Measurements from ENCODE around the gene ZNF521. TPM values are rescaled to one million over a fixed set of nuclear protein-coding genes. Genes with fewer than 3 reads are reported as not detected.

Gene ZNF521
- total and polyA plus RNA-seq, 9 donors: 24.3 to 51.3 (median 44.1) TPM

- Histone ChIP-seq H3K4me1 (ENCODE audit: insufficient read depth) (peaks cover 6% of the 10 kb centered on the region), H3K4me3 (no peak overlapping the region), H3K9me3 (no peaks in the 10 kb centered on the region), H3K27ac (no peak overlapping the region), H3K36me3 (no peaks in the 10 kb centered on the region), H3K27me3 (no peaks in the 10 kb centered on the region)
- WGBS, 3 donors: 15 to 22% (median 22%) methylated on average over 2 of the region's 2 CpGs
- no peak for DNase-seq
- TF ChIP-seq, protein P1, sequence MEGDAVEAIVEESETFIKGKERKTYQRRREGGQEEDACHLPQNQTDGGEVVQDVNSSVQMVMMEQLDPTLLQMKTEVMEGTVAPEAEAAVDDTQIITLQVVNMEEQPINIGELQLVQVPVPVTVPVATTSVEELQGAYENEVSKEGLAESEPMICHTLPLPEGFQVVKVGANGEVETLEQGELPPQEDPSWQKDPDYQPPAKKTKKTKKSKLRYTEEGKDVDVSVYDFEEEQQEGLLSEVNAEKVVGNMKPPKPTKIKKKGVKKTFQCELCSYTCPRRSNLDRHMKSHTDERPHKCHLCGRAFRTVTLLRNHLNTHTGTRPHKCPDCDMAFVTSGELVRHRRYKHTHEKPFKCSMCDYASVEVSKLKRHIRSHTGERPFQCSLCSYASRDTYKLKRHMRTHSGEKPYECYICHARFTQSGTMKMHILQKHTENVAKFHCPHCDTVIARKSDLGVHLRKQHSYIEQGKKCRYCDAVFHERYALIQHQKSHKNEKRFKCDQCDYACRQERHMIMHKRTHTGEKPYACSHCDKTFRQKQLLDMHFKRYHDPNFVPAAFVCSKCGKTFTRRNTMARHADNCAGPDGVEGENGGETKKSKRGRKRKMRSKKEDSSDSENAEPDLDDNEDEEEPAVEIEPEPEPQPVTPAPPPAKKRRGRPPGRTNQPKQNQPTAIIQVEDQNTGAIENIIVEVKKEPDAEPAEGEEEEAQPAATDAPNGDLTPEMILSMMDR (IDR thresholded peaks at IDR 0.05): no peak
- TF ChIP-seq EP300 (IDR thresholded peaks at IDR 0.05) (no peak), POLR2A (IDR thresholded peaks at IDR 0.05) (no peak)
- intact Hi-C loops (cut with DNase I): loop anchor here in 1 of 4 donors (10.0 kb wide), 1 partner anchor 51 kb away; no protein-coding TSS in a partner anchor
Observed at GRCh38 chr18:25283781-25284180, 68.2 kb downstream of the ZNF521 start.

DNA sequence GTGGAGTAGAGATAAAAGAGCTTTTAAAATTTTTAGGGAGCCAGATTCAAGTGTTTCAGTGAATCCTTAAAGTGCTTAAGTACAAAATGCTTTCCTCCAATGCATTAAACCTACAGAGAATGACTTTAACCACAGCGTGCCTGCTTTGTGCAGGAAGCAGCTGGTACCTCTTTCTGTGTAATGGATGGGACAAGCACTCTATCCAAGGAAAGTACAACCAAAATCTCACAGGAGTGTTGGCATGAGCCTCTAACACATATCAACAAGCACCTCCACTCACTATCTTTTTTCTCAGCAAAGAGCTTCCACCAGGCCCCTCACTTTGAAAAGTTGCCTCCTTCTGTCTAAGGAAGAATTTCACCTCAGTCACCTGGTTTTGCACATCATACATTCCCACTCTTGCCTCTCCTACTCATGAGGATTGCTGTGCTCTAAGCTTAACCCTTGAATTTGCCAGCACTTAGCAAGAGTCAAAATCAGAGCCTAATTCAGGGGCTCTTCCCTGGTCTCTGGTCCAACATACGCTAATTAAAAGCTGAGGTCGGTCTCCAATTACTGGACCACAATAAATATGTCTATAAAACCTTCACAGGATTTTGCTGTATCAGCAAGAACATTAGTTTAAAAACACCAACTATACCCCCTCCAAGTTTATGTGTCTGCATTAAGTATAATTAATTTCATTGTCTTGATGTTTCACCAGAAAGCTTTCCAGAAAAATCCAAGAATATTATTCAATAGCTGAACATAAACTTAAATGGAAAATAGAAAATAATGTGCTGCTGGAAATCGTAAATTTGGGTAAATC is 68.9 kb downstream of the ZNF521 start:
- no peaks in the 10 kb centered on the region for H3K36me3 ChIP-seq
- H3K4me1 ChIP-seq (ENCODE audit: insufficient read depth): peaks cover 6% of the 10 kb centered on the region
- no peak overlapping the region for H3K27ac ChIP-seq
- no peak for DNase-seq
- H3K9me3 ChIP-seq: no peaks in the 10 kb centered on the region
- intact Hi-C loops (cut with DNase I): loop anchor here in 1 of 4 donors (10.0 kb wide), 1 partner anchor 52 kb away; no protein-coding TSS in a partner anchor
- 72 to 80% (median 73%) methylated on average over 4 of the region's 4 CpGs for WGBS, 3 donors
- H3K27me3 ChIP-seq: no peaks in the 10 kb centered on the region
- H3K4me3 ChIP-seq: no peak overlapping the region
- TF ChIP-seq EP300 (IDR thresholded peaks at IDR 0.05) (no peak), POLR2A (IDR thresholded peaks at IDR 0.05) (no peak)
- TF ChIP-seq, protein P1 (IDR thresholded peaks at IDR 0.05): no peak

GRCh38 chr18:25282282-25282681 is 69.7 kb downstream of the ZNF521 start:
- Histone ChIP-seq H3K27ac (no peak overlapping the region), H3K9me3 (no peaks in the 10 kb centered on the region), H3K4me3 (no peak overlapping the region), H3K4me1 (ENCODE audit: insufficient read depth) (peaks cover 6% of the 10 kb centered on the region), H3K27me3 (no peaks in the 10 kb centered on the region), H3K36me3 (no peaks in the 10 kb centered on the region)
- TF ChIP-seq, protein P1 (IDR thresholded peaks at IDR 0.05): no peak
- no peak for TF ChIP-seq POLR2A (IDR thresholded peaks at IDR 0.05)
- TF ChIP-seq EP300 (IDR thresholded peaks at IDR 0.05): no peak
- DNase-seq: peak in 1 of 5 donors; percentile 33
- intact Hi-C loops (cut with DNase I): loop anchor here in 1 of 4 donors (10.0 kb wide), 1 partner anchor 53 kb away; no protein-coding TSS in a partner anchor
- 78 to 83% (median 80%) methylated on average over 8 of the region's 8 CpGs for WGBS, 3 donors

GRCh38 chr18:25281556-25281955 is 70.4 kb downstream of the ZNF521 start:
- Histone ChIP-seq H3K27me3 (no peaks in the 10 kb centered on the region), H3K4me3 (no peak overlapping the region), H3K4me1 (ENCODE audit: insufficient read depth) (peaks cover 6% of the 10 kb centered on the region), H3K36me3 (no peaks in the 10 kb centered on the region), H3K27ac (no peak overlapping the region), H3K9me3 (no peaks in the 10 kb centered on the region)
- TF ChIP-seq, protein P1 (IDR thresholded peaks at IDR 0.05): no peak
- TF ChIP-seq EP300 (IDR thresholded peaks at IDR 0.05): no peak
- no peak for TF ChIP-seq POLR2A (IDR thresholded peaks at IDR 0.05)
- 77 to 78% (median 78%) methylated on average over 6 of the region's 6 CpGs for WGBS, 3 donors
- no peak for DNase-seq
- intact Hi-C loops (cut with DNase I): loop anchor here in 1 of 4 donors (10.0 kb wide), 1 partner anchor 53 kb away; no protein-coding TSS in a partner anchor
